ENCODE measurements around the gene PKD1.

GRCh38 chr16:2154533-2155090, 18.9 kb upstream of the PKD1 start:
- TF ChIP-seq POLR2A (IDR thresholded peaks at IDR 0.05; ENCODE audit: low read depth), result no peak
- no peak for TF ChIP-seq CTCF (IDR thresholded peaks at IDR 0.05)
- TF ChIP-seq POLR2AphosphoS5 (IDR thresholded peaks at IDR 0.05), result no peak
- TF ChIP-seq EP300 (IDR thresholded peaks at IDR 0.05), result no peak
